Adrenal gland (tissue), 5 donors: ENCODE data around the gene POLR1B.

Experiments
- POLR2A ChIP-seq, 2 donors: fragments of 450-650 bp; IDR thresholded peaks; one replicate each; pipeline ENCODE4 v1.6.1; 2017; ENCODE audit warnings: antibody characterized with exemption in 2 of 2, mild to moderate bottlenecking in 2 of 2, moderate library complexity in 1 of 2
- TF ChIP-seq, protein P1 (sequence below), 6 experiments: fragments of 450-650 bp in 4 of 6; fragments of 200-600 bp in 2 of 6; sonication (generic) in 1 of 6; IDR thresholded peaks; 1 replicate in 5 of 6; 2 replicates in 1 of 6; pipeline versions ENCODE4 v1.5.1 to v1.8.0; 2016 to 2021; ENCODE audit warnings: antibody characterized with exemption in 6 of 6, mild to moderate bottlenecking in 2 of 6, moderate library complexity in 1 of 6
- donor health status: DM: no; HTN: no; CAD: no.

DNA sequence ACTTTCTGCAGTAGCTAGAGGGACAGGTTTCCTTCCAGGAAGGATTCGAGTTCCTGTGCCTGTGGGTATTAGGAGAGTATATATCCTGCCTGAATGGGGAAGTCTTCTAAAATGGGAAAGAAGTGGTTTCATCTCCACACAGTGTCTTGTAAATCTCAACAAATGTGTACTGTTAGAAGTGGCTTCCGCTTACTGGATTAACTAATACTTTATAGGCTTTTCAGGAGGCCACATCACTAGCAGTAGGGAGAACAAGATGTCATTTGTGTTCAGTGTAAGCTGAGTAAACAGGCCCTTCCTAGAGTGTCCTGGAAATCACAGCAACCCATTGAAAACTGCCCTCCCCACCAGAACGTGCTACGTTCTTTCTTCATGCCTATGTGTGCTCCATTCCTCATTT is 12.5 kb upstream of the POLR1B start:
- TF ChIP-seq, protein P1, sequence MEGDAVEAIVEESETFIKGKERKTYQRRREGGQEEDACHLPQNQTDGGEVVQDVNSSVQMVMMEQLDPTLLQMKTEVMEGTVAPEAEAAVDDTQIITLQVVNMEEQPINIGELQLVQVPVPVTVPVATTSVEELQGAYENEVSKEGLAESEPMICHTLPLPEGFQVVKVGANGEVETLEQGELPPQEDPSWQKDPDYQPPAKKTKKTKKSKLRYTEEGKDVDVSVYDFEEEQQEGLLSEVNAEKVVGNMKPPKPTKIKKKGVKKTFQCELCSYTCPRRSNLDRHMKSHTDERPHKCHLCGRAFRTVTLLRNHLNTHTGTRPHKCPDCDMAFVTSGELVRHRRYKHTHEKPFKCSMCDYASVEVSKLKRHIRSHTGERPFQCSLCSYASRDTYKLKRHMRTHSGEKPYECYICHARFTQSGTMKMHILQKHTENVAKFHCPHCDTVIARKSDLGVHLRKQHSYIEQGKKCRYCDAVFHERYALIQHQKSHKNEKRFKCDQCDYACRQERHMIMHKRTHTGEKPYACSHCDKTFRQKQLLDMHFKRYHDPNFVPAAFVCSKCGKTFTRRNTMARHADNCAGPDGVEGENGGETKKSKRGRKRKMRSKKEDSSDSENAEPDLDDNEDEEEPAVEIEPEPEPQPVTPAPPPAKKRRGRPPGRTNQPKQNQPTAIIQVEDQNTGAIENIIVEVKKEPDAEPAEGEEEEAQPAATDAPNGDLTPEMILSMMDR (IDR thresholded peaks at IDR 0.05) = no peak
- TF ChIP-seq POLR2A (IDR thresholded peaks at IDR 0.05) = no peak
